Prostate gland (tissue), 2 donors: ENCODE data around the gene SRRM4.

Experiments used
- POLR2A ChIP-seq: fragments of 450-650 bp; IDR thresholded peaks from one replicate; pipeline ENCODE4 v1.6.1; 2016; ENCODE audit warnings: antibody characterized with exemption, mild to moderate bottlenecking
- POLR2AphosphoS5 ChIP-seq: sonication (generic); formaldehyde crosslinking; IDR thresholded peaks from one replicate; pipeline ENCODE4 v1.6.1; 2017; ENCODE audit warnings: antibody characterized with exemption
- TF ChIP-seq, protein P1 (sequence below), 4 experiments: fragments of 200-600 bp in 2 of 4; fragments of 450-650 bp in 2 of 4; sonication (generic) in 2 of 4; IDR thresholded peaks; 1 replicate in 3 of 4; 2 replicates in 1 of 4; pipeline ENCODE4 v1.5.1; 2016 to 2019; ENCODE audit warnings: antibody characterized with exemption in 4 of 4, mild to moderate bottlenecking in 2 of 4, moderate library complexity in 2 of 4

DNA sequence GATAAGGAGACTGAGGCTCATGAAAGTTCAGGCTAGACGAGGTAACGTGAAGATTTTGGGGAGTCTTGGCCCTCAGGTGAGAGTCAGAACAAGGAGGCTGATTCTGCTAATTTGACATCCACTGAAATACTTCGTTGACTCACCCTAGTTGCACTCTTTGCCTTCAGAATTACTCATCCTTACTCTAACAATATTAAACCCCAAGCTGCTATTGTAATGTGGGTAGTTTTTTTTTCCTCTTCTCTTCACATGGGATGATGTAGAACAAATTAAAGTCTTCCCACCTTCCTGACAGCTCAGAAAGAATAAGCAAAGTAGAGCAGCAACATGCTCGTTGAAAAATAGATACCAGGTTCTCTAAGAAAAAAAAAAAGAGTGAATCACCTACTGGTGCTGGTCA lies 22.0 kb upstream of the SRRM4 start:
- TF ChIP-seq POLR2A (no peak), POLR2AphosphoS5 (no peak)
- TF ChIP-seq, protein P1, sequence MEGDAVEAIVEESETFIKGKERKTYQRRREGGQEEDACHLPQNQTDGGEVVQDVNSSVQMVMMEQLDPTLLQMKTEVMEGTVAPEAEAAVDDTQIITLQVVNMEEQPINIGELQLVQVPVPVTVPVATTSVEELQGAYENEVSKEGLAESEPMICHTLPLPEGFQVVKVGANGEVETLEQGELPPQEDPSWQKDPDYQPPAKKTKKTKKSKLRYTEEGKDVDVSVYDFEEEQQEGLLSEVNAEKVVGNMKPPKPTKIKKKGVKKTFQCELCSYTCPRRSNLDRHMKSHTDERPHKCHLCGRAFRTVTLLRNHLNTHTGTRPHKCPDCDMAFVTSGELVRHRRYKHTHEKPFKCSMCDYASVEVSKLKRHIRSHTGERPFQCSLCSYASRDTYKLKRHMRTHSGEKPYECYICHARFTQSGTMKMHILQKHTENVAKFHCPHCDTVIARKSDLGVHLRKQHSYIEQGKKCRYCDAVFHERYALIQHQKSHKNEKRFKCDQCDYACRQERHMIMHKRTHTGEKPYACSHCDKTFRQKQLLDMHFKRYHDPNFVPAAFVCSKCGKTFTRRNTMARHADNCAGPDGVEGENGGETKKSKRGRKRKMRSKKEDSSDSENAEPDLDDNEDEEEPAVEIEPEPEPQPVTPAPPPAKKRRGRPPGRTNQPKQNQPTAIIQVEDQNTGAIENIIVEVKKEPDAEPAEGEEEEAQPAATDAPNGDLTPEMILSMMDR (IDR thresholded peaks at IDR 0.05), result no peak
